Measurements from ENCODE around the gene KIF1B. TPM values are rescaled to one million over a fixed set of nuclear protein-coding genes. Genes with fewer than 3 reads are reported as not detected.

Gene KIF1B
- total and polyA plus RNA-seq, 10 of the 15 experiments (the other 5 are each of a cell fraction or from before 2014, with no cell fraction given): 2.1 to 16.5 (median 8.7) TPM

- Histone ChIP-seq H3K9ac (ENCODE audit: control insufficient read depth, insufficient read depth, low read length) (no peak overlapping the region), H3K27ac (ENCODE audit: control insufficient read depth, insufficient read depth) (no peak overlapping the region), H3K36me3 (ENCODE audit: control insufficient read depth in 2 of 2, insufficient read depth in 2 of 2, low read length in 1 of 2) (no peaks in the 10 kb centered on the region), H3K27me3 (replicated peaks in 1 of 2; ENCODE audit: control insufficient read depth in 2 of 2, insufficient read depth in 2 of 2, low read length in 1 of 2) (no peaks in the 10 kb centered on the region), H2AFZ (ENCODE audit: control insufficient read depth, low read depth, low read length) (no peak overlapping the region), H4K20me1 (ENCODE audit: control insufficient read depth, insufficient read depth) (no peaks in the 10 kb centered on the region), H3K4me1 (ENCODE audit: control insufficient read depth, insufficient read depth, low read length) (peaks cover 10% of the 10 kb centered on the region; the same call in 1 of the 2 replicates), H3K79me2 (ENCODE audit: control insufficient read depth, insufficient read depth, low read length) (peaks cover 6% of the 10 kb centered on the region), H3K4me2 (ENCODE audit: control insufficient read depth, insufficient read depth) (no peak overlapping the region), H3K9me3 (replicated peaks; ENCODE audit: control insufficient read depth, insufficient read depth, low read length) (no peaks in the 10 kb centered on the region), H3K4me3 (no peak overlapping the region)
- POLR2A ChIA-PET: interaction anchor here (0.8 to 1.5 kb wide), 4 partner anchors 8 to 352 kb away, joined by 3 to 7 read pairs (median 4); no protein-coding TSS in a partner anchor
- DNase-seq (ENCODE audit: low read depth, low spot score) (no peak), ATAC-seq (peak; percentile 50), FAIRE-seq (no peak)
- SMC1A ChIA-PET (ENCODE audit: uncharacterized antibody, unreplicated experiment): interaction anchor here (0.9 to 5.5 kb wide), 3 partner anchors 9 to 26 kb away, joined by 3 to 22 read pairs (median 4); no protein-coding TSS in a partner anchor
- 64% methylated on average over 5 of the region's 5 CpGs for WGBS (ENCODE audit: insufficient coverage, insufficient replicate concordance, low lambda C conversion rate, missing lambda C conversion rate)
- intact Hi-C loops (cut with micrococcal nuclease; ENCODE audit: unreplicated experiment): no loop called here
- no peak for TF ChIP-seq STAT1 (conservative IDR thresholded peaks at IDR 0.05)
- 0 out of 2 replicates have a peak, but pooled peaks have one; percentile 27 for TF ChIP-seq RELB (IDR thresholded peaks at IDR 0.05; ENCODE audit: low read depth)
- no peak for TF ChIP-seq HSF1 (IDR thresholded peaks at IDR 0.05; ENCODE audit: low read depth, low read length)
- no peak for TF ChIP-seq CHD2 (IDR thresholded peaks at IDR 0.05; ENCODE audit: borderline replicate concordance, low read depth, low read length)
- peak; percentile 28; the same call in 1 of the 2 replicates for TF ChIP-seq NR2F1 (conservative IDR thresholded peaks at IDR 0.05)
- TF ChIP-seq EZH2 (IDR thresholded peaks at IDR 0.05; ENCODE audit: borderline replicate concordance, control insufficient read depth, low read depth, low read length): no peak
- TF ChIP-seq HDAC6 (IDR thresholded peaks at IDR 0.05; ENCODE audit: unreplicated experiment): no peak
- TF ChIP-seq IKZF2 (IDR thresholded peaks at IDR 0.05): peak; percentile 64 to 77
- no peak for TF ChIP-seq ZSCAN29 (IDR thresholded peaks at IDR 0.05)
- no peak for TF ChIP-seq ESRRA (IDR thresholded peaks at IDR 0.05; ENCODE audit: low read length)
- peak; percentile 49; the same call in 1 of the 2 replicates for TF ChIP-seq EED (IDR thresholded peaks at IDR 0.05; ENCODE audit: low read depth)
- peak; percentile 36; the same call in 1 of the 2 replicates for TF ChIP-seq RUNX3 (IDR thresholded peaks at IDR 0.05; ENCODE audit: low read length)
- peak; percentile 68 to 83; a peak in 3 of 4 replicates for TF ChIP-seq BHLHE40 (IDR thresholded peaks at IDR 0.05; ENCODE audit: borderline replicate concordance in 1 of 2, low read depth in 2 of 2, low read length in 1 of 2)
- 0 out of 2 replicates have a peak, but pooled peaks have one; percentile 45 for TF ChIP-seq DPF2 (IDR thresholded peaks at IDR 0.05)
- TF ChIP-seq RCOR1 (conservative IDR thresholded peaks at IDR 0.05; ENCODE audit: low read depth, low read length): no peak
- no peak for TF ChIP-seq CREM (IDR thresholded peaks at IDR 0.05; ENCODE audit: low read depth)
- TF ChIP-seq IKZF1 (conservative IDR thresholded peaks at IDR 0.05): peak; percentile 67; the same call in 1 of the 2 replicates
- TF ChIP-seq WRNIP1 (IDR thresholded peaks at IDR 0.05; ENCODE audit: borderline replicate concordance, low read depth, low read length): no peak
- CTCF ChIA-PET: interaction anchor here (0.7 to 4.1 kb wide), 6 partner anchors 7 to 95 kb away, joined by 3 to 11 read pairs (median 3); partner anchors contain the start of gene KIF1B
- no TSS peak for BruUV-seq (replicated peaks)
- RAD21 ChIA-PET (ENCODE audit: unreplicated experiment): no interaction called here
- in situ Hi-C loops (cut with MboI): no loop called here
These were observed 7.5 kb downstream of the KIF1B start for GRCh38 chr1:10217748-10218441.
